GM18867 (cell line): ENCODE measurements around the gene AHNAK2.
"Not testable (repeated sequence)": the region's sequence is repeated elsewhere in the genome, so short reads cannot be mapped to it uniquely, and the experiment has no call there.

Source experiments
- ATAC-seq: cut with Tn5 transposase; IDR thresholded peaks from one replicate; pipeline ENCODE4 v1.9.1; 2021; ENCODE audit warnings: mild to moderate bottlenecking, moderate library complexity; ENCODE audit not compliant: unreplicated experiment

Gene AHNAK2

DNA sequence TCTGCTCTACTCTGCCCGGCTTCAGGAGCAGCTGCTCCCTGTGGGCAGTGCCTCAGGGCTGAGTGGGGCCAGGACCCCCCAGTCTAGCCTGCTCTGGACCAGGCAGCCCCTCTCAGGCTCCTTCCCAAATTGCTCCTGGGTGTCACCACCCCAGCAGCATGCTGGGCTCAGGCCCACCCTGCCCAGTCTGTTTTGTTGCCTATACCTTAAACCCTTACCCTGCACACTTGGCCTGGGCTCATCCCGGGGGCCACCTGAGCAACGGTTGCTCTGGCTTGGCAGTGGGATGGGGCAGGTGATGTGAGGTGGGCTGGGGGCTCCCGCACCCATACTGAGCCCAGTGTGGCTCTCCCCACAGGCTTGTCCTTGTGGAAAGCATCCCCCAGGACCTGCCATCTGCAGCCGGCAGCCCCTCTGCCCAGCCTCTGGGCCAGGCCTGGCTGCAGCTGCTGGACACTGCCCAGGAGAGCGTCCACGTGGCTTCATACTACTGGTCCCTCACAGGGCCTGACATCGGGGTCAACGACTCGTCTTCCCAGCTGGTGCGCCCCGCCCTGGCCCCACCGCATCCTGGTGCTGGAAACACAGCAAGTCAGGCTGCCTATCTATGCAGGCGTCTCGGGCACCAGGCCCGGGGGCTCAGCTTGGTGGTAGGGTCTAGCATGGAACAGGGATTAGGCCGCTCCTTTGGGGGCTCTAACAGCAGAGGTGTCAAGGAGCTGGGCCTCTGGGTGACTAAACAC, 49.6 kb downstream of the AHNAK2 start:
- no peak for ATAC-seq

- no peak for ATAC-seq
Measured at GRCh38 chr14:104927901-104928300, 50.3 kb downstream of the AHNAK2 start.

DNA sequence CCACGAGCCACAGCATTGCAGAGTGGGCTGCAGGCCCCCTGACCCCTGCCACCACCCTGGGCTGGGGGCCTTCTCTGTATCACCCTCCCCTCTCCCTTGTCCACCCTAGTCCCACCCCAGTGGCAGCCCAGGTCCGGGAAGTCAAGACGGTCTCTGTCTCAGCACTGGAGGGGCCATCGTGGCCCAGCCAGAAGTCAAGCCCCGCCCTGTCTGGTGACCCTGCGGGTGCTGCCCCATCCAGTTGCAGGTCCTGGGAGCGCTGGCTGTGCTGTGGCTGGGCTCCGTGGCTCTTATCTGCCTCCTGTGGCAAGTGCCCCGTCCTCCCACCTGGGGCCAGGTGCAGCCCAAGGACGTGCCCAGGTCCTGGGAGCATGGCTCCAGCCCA, 50.8 kb downstream of the AHNAK2 start:
- ATAC-seq, result no peak

DNA sequence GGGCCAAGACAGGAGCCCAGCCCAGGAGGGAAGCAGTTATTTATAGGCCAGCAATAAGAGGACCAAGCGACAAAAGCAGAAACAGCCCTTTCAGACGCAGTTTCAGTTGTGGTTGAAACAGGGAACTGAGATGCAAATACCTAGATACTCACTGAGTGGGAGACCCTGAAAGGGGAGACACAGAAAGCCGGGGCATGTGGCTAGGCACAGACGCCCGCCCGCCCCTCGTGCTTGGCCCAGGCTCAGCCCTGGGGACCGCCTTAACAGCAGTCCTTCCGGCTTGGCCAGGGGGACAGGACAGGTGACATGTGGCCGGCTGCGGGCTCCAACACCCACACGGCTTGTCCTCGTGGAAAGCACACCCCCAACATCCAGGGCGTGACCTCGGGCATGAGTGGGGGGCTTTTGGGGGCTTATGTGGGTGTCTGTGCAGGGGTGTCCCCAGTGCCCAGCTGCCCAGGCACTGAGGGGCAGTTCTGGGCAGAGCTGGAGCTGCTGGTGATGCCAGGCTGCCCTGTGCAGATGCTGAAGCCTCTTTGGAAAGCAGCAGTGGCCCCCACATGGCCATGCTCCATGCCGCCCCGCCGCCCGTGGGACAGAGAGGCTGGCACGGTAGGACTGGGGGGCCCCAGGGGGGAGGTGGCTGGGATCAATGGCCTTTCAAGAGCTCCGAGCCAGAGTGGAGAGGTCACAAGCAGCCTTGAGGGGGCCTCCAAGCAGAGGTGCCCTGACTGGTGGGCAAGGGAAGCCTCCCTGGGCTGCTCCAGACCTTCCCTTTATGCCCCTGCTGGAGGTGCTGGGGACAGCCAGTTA, 51.3 kb downstream of the AHNAK2 start:
- ATAC-seq, result peak; percentile 83

DNA sequence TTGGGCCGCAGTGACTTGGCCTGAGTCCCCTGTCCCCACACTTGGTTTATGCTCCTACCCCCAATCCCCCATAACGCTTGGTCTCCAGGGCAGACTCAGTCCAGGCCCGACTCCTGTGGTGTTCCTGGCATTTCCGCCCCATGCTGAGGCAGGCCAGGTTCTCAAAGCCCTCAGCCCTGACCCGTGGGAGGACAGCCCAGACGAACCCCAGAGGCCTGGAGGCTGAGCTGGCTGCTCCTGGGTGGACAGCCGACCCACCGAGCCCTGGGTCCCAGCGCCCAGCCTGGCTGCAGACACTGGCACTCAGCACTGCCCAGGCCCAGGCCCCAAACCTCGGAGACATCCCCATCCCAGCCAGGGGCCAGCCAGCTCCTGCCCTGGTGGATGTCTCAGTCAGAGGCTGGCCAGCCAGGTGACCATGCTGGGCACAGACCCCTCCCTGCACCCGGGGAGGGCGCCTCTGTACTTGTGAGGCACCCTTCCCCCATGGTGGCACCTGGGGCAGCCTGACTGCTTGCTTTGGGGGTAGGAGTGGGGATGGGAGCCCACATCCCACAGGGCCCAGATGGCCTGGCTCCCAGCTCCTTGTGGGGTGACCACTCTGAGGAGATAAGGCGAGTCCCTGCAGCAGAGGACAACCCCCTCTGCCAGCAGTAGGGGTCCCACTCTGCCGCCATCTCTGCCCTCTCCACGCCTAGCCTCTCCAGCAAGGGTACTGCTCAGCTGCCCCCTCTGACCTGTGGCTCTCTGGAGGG, 52.1 kb downstream of the AHNAK2 start:
- ATAC-seq, result peak; percentile 17

GRCh38 chr14:104925214-104925854, 52.8 kb downstream of the AHNAK2 start:
- no peak for ATAC-seq

DNA sequence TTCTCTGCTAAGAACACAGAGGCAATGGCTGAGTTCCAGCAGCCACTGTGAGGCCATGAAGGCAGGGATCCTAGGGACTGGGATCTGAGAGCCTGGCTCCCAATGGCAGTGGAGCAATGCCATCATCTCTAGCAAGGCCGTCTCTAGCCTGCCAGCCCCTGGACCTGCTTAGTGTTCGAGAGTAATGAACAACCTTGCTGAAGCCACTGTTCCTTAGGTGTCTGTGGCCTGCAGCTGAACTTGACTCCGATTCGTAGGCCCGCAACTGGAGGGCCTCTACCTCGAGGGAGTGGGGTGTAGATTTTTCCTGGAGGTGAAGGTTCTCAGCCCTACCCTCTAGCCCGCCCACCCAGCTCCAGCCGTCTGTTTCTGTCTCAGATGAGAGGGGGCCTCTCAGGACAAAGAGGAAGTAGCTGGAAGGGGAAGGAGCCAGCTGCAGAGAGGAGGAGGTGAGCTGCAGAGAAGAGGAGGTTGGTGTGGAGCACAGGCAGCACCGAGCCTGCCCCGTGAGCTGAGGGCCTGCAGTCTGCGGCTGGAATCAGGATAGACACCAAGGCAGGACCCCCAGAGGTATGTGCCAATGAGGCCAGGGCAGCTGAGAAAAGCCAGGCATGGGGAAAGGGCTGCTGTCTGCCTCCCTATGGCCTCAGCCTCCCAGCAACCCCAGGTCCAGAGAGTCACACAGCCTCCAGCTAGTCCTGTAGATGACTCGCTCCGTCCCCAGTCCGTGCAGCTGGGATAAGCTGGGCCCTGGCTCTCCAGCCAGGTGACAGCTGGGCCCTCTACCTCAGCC, 53.6 kb downstream of the AHNAK2 start, which contains the start of gene PLD4:
TSS of gene PLD4 (plus strand) at position 459 of the 793 bp plus-strand sequence. CDS start 2,262 bp downstream, outside the sequence.
- ATAC-seq, result no peak

DNA sequence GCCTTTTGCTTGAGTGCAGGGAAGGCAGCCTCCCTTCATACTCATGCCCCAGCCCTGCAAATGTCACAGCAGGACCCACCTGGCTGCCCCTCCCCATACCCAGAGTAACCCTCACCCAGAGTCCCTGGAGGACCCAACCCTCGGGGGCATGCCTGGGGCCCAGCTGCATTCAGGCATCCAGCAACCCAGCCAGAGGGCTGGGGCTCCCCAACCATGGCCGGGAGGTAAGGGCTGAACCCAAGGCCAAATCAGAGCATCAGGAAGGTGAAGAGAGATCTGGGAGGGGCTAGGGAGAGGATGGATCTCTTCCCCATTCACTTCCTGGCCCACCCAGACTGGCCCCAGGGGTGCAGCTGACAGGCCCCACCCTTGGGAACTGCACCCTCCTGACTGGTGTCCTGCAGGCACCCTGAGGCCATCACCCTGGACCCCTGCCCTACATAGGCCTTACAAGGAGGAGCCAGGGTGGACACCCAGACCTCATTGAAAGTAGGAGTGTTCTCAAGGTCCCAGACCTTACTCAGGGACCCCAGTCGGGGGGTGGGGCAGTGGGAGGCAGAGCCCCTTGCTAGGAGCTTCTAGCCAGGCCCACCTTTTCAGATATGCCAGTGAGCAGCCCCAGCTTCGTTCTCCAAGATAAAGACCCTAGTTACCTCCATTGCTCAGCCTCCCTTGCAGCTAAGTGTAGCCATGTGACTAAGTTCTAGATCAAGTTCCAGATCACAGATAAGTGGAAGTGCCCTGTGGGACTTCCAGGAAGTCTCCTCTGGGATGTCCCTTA, 54.3 kb downstream of the AHNAK2 start:
- no peak for ATAC-seq

DNA sequence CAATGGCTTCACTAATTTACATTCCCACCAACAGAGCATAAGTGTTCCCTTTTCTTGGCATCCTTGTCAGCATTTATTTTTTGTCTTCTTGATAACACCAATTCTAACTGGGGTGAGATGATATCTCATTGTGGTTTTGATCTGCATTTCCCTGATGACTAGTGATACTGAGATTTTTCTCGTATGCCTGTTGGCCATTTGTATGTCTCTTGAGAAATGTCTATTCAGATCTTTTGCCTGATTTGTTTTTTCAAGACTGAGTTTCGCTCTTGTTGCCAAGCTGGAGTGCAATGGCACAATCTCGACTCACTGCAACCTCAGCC, 58.2 kb downstream of the AHNAK2 start:
- no peak for ATAC-seq

DNA sequence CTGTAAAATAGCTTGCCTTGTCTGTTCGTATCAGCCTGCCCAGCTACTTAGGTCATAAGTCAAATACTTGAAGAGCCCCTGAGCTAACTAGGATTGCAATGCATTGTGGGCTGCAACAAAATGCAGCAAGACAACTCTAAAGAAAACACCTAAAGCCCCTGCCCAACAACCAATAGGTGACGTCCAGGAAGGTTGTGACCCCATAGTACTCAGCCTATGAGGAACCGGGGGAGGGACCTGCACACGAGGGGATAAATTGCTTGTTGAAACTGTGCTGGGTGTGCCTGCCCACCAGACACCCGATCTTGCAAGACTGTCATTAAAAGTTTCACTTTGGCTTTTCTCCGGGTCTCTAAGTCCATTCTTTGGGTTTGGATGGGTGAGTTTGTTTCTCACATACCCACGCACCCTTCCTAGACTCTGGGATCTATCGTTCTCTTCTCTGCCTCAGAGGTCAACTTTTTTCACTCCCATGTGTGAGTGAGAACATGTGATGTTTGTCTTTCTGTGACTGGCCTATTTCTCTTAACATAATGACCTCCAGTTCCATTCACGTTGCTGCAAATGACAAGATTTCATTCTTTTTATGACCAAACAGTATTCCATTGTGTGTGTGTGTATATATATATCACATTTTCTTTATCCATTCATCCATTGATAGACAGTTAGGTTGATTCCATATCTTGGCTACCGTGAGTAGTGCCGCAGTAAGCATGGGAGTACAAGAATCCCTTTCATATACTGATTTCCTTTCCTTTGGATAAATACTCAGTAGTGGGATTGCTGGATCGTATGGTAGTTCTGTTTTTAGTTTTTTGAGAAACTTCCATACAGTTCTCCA, 58.8 kb downstream of the AHNAK2 start:
- not testable (repeated sequence) for ATAC-seq

DNA sequence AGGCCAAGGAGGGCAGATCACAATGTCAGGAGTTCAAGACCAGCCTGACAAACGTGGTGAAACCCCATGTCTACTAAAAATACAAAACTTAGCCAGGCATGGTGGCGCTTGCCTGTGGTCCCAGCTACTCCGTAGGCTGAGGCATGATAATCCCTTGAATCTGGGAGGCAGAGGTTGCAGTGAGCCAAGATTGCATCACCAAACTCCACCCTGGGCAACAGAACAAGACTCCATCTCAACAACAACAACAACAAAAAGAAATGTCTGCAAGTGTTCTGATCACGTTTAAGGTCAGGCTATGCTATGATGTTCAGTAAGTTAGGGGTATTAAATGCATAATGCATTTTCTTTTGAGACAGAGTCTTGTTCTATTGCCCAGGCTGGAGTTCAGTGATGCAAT, 60.2 kb downstream of the AHNAK2 start:
- no peak for ATAC-seq

DNA sequence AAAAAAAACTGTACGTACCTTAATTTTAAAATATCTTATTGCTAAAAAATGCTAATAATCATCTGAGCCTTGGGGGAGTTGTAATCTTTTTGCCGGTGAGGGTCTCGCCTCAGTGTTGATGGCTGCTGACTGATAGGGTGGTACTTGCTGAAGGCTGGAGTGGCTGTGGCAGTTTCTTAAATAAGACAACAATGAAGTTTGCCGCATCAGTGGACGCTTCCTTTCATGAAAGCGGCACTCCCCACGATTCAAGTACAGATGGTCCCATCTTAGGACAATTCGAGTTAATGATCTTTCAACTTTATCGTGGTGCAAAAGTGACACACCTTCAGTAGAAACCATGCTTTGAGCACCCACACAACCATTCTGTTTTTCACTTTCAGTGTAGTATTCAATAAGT, 61.1 kb downstream of the AHNAK2 start:
- ATAC-seq, result no peak

- ATAC-seq, result no peak
Measured at GRCh38 chr14:104913435-104913834, 64.7 kb downstream of the AHNAK2 start.

GRCh38 chr14:104912053-104912452, 66.1 kb downstream of the AHNAK2 start:
- no peak for ATAC-seq

GRCh38 chr14:104908303-104908702, 69.9 kb downstream of the AHNAK2 start:
- no peak for ATAC-seq

DNA sequence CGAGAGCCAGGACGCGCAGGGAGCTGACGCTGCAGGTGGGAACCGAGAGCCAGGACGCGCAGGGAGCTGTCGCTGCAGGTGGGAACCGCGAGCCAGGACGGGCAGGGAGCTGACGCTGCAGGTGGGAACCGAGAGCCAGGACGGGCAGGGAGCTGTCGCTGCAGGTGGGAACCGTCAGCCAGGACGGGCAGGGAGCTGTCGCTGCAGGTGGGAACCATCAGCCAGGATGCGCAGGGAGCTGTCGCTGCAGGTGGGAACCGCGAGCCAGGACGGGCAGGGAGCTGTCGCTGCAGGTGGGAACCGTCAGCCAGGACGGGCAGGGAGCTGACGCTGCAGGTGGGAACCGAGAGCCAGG, 72.6 kb downstream of the AHNAK2 start:
- not testable (repeated sequence) for ATAC-seq

DNA sequence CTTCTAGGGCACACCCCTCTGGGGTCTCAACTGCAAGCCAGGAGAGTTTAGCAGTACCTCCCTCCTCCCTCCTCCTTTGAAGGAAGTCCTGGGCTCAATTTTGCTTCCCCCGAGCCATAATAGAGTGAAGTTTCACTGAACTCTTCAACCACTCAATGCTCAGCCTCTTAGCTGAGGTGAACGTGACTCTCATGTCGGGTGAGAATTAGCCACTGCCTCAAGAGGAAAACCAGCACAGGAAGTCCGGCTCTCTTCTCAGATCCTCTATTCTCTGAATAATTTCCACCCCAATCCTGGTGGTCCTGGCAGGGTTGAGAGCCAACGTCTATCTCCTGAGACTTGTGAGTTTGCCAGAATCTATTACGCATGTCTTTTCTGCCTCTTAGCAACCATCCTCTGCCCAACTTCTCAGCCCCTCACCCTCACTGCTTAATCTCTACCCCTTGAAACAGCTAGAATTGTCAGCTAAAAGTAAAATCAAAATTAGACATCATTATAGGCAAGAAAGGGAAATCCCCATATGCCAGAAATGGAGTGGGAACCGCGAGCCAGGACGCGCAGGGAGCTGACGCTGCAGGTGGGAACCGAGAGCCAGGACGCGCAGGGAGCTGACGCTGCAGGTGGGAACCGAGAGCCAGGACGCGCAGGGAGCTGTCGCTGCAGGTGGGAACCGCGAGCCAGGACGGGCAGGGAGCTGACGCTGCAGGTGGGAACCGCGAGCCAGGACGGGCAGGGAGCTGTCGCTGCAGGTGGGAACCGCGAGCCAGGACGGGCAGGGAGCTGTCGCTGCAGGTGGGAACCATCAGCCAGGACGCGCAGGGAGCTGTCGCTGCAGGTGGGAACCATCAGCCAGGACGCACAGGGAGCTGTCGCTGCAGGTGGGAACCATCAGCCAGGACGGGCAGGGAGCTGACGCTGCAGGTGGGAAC, 73.3 kb downstream of the AHNAK2 start:
- not testable (repeated sequence) for ATAC-seq

GRCh38 chr14:104903990-104904389, 74.2 kb downstream of the AHNAK2 start:
- ATAC-seq, result no peak
